Lung (tissue), 12 donors: ENCODE results near the gene EXOSC5. TPM values are rescaled to one million over a fixed set of nuclear protein-coding genes. Genes with fewer than 3 reads are reported as not detected.

Experiments used
- ATAC-seq: fragments of 200-7000 bp; cut with Tn5 transposase; one replicate; pipeline ENCODE4 v1.9.1; 2020; ENCODE audit warnings: moderate number of reproducible peaks; ENCODE audit not compliant: insufficient read depth, low FRiP score
- DNase-seq, 3 donors: peaks; one replicate each; pipeline ENCODE4 v3.0.0-alpha.2; 2013 to 2017
- H3K27ac ChIP-seq, 2 donors: one replicate each; pipeline ENCODE4 v1.5.1; 2013; ENCODE audit warnings: mild to moderate bottlenecking in 2 of 2, moderate library complexity in 2 of 2, control low read depth in 1 of 2, inconsistent platforms in 1 of 2, low read depth in 1 of 2, low read length in 1 of 2
- H3K27me3 ChIP-seq, 3 donors: one replicate each; pipeline ENCODE4 v1.5.1; 2013; ENCODE audit warnings: low read length in 2 of 3; ENCODE audit not compliant: control insufficient read depth in 3 of 3, insufficient read depth in 3 of 3
- H3K36me3 ChIP-seq, 4 donors: one replicate each; pipeline ENCODE4 v1.5.1; 2013; ENCODE audit warnings: low read length in 4 of 4, mild to moderate bottlenecking in 1 of 4, moderate library complexity in 1 of 4; ENCODE audit not compliant: control insufficient read depth in 4 of 4, insufficient read depth in 4 of 4
- H3K4me1 ChIP-seq, 5 donors: one replicate each; pipeline ENCODE4 v1.5.1; 2013; ENCODE audit warnings: low read length in 5 of 5, mild to moderate bottlenecking in 2 of 5, moderate library complexity in 1 of 5; ENCODE audit not compliant: control insufficient read depth in 5 of 5, insufficient read depth in 5 of 5
- H3K4me3 ChIP-seq: one replicate; pipeline ENCODE4 v1.5.1; 2013; ENCODE audit warnings: mild to moderate bottlenecking, control low read depth, moderate library complexity
- H3K9ac ChIP-seq, 2 donors: one replicate each; pipeline ENCODE4 v1.5.1; 2013; ENCODE audit warnings: low read length in 2 of 2, control low read depth in 1 of 2; ENCODE audit not compliant: insufficient read depth in 1 of 2
- H3K9me3 ChIP-seq, 4 donors: one replicate each; pipeline ENCODE4 v1.5.1; 2013; ENCODE audit warnings: low read length in 3 of 4, mild to moderate bottlenecking in 1 of 4, moderate library complexity in 1 of 4; ENCODE audit not compliant: control insufficient read depth in 4 of 4, insufficient read depth in 3 of 4
- CTCF ChIP-seq: IDR thresholded peaks from 2 replicates; pipeline ENCODE4 v1.5.1; 2012; ENCODE audit warnings: mild to moderate bottlenecking; ENCODE audit errors: control extremely low read depth, extremely low read depth
- WGBS, 2 donors: extraction: QIAGEN DNeasy Blood & Tissue Kit; methylation state at CpG; one replicate each; pipeline ENCODE4 v1.1.7; 2013; 5-methylcytosine and 5-hydroxymethylcytosine counted together
- polyA plus RNA-seq, 2 donors: library from polyadenylated mRNA; stranded (reverse); fragments of 200-250 nt; gene quantifications; one replicate each; pipeline ENCODE4 v1.2.1, GENCODE V29; 2013
- total RNA-seq, 2 donors: library from RNA; depleted of rRNA in 1 of 2; stranded (reverse); fragments of >200 nt in 1 of 2; gene quantifications; one replicate each; pipeline ENCODE4 v1.2.1, GENCODE V29; 2014 to 2021
- donor health status: control.
- donor health status: control.
- donor health status: Bipolar disorder and iron deficiency.
- donor health status: healthy.
- donor health status: DM: yes; HTN: yes; CAD: no.

EXOSC5 gene
- total and polyA plus RNA-seq, 4 donors = 6.3 to 34.4 (median 27.1) TPM

- WGBS, 2 donors = 78 to 90% methylated on average over 3 of the region's 3 CpGs
- H3K4me1 ChIP-seq = peaks cover 0 to 24% (median 10%) of the 10 kb centered on the region in 5 donors
Observed at GRCh38 chr19:41402010-41402409, 4.9 kb upstream of the EXOSC5 start.

GRCh38 chr19:41401483-41401882, 4.3 kb upstream of the EXOSC5 start:
- WGBS, 2 donors = 55 to 63% methylated on average over 4 of the region's 4 CpGs
- DNase-seq = no peak
- H3K4me1 ChIP-seq = peaks cover 0 to 24% (median 10%) of the 10 kb centered on the region in 5 donors
- H3K9ac ChIP-seq = no peak overlapping the region
- H3K27ac ChIP-seq = peak overlapping the region in 1 of 2 donors; percentile 38
- no peaks in the 10 kb centered on the region for H3K27me3 ChIP-seq
- H3K4me3 ChIP-seq = no peak overlapping the region
- H3K36me3 ChIP-seq = peaks cover 0 to 6% (median under 1%) of the 10 kb centered on the region in 4 donors
- no peak for TF ChIP-seq CTCF
- no peak for ATAC-seq
- H3K9me3 ChIP-seq = no peaks in the 10 kb centered on the region

More at GRCh38 chr19:41402010-41402409, 4.9 kb upstream of the EXOSC5 start:
- Histone ChIP-seq H3K4me3 (no peak overlapping the region), H3K27ac (no peak overlapping the region), H3K9ac (no peak overlapping the region), H3K36me3 (peaks cover 0 to 6% (median under 1%) of the 10 kb centered on the region in 4 donors), H3K27me3 (no peaks in the 10 kb centered on the region), H3K9me3 (no peaks in the 10 kb centered on the region)
- no peak for ATAC-seq
- no peak for DNase-seq
- TF ChIP-seq CTCF = no peak

GRCh38 chr19:41399525-41399924, 2.4 kb upstream of the EXOSC5 start:
- H3K36me3 ChIP-seq = peaks cover 0 to 6% (median under 1%) of the 10 kb centered on the region in 4 donors
- ATAC-seq (no peak), DNase-seq (no peak)
- peaks cover 0 to 19% (median 10%) of the 10 kb centered on the region in 5 donors for H3K4me1 ChIP-seq
- TF ChIP-seq CTCF = no peak
- no peaks in the 10 kb centered on the region for H3K27me3 ChIP-seq
- H3K4me3 ChIP-seq = no peak overlapping the region
- no peak overlapping the region for H3K27ac ChIP-seq
- no peaks in the 10 kb centered on the region for H3K9me3 ChIP-seq
- H3K9ac ChIP-seq = no peak overlapping the region
- WGBS, 2 donors = 93 to 95% methylated on average over 2 of the region's 2 CpGs

GRCh38 chr19:41399091-41399490, 1.9 kb upstream of the EXOSC5 start:
- H3K4me1 ChIP-seq = peaks cover 0 to 19% (median 10%) of the 10 kb centered on the region in 5 donors
- H3K27me3 ChIP-seq = no peaks in the 10 kb centered on the region
- 78 to 91% methylated on average over 3 of the region's 3 CpGs for WGBS, 2 donors
- DNase-seq (no peak), ATAC-seq (no peak)
- H3K9ac ChIP-seq = no peak overlapping the region
- H3K36me3 ChIP-seq = peaks cover 0 to 6% (median under 1%) of the 10 kb centered on the region in 4 donors
- no peak overlapping the region for H3K27ac ChIP-seq
- no peak overlapping the region for H3K4me3 ChIP-seq
- no peak for TF ChIP-seq CTCF
- H3K9me3 ChIP-seq = no peaks in the 10 kb centered on the region
